ENCODE data around the gene ZNF554. TPM values are rescaled to one million over a fixed set of nuclear protein-coding genes. Genes with fewer than 3 reads are reported as not detected.

Gene ZNF554
- total and polyA plus RNA-seq, 2 of the 8 experiments (the other 6 are each of a cell fraction or from before 2014, with no cell fraction given), result 1.8 to 5.7 TPM

DNA sequence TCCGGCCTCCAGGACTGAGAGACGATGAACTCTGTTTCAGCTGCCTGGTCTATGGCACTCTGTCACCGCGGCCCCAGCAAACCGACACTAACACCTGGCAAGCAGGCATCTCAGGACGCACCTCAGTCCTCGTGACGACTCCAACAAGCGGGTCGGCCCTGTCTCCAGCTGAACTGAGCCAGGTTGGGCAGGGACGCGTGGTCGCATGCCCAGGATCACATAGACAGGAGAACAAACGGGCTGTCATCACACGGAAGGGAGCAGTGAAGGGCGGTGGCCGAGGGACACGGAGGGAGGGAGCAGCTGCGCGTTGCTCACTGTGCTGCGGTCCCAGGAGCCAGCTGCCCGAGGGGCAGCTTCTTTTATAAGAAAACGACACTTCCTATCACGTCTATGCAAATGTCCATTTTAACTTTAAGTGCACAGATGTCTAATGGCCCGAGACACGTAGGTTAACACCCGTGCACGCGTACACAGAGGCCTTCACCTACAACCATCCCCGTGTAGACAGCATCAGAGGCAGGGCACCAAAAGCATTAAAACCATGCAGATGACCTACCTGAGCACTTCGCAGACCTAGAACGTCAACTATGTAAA, 45.5 kb upstream of the ZNF554 start (continued):
- TF ChIP-seq EP300 (IDR thresholded peaks at IDR 0.05; ENCODE audit: borderline replicate concordance in 1 of 2, low read depth in 2 of 2, low read length in 2 of 2), result no peak
- no peak for TF ChIP-seq CBX8 (IDR thresholded peaks at IDR 0.05; ENCODE audit: borderline replicate concordance, low read depth, low read length)
- no peak for TF ChIP-seq CHD1 (IDR thresholded peaks at IDR 0.05; ENCODE audit: low read depth, low read length)
- no peak for TF ChIP-seq TBP (IDR thresholded peaks at IDR 0.05; ENCODE audit: low read depth, low read length)
